Cardiac fibroblast (primary cell): ENCODE measurements around the gene BMP4.

Experiments used
- DNase-seq, 2 donors: peaks; one replicate each; pipeline versions ENCODE4 v3.0.0 to v3.0.0-alpha.2; 2010; ENCODE audit warnings: low read depth in 2 of 2
- H3K4me3 ChIP-seq, 2 donors: replicated peaks in 1 of 2; 1 replicate in 1 of 2; 2 replicates in 1 of 2; pipeline ENCODE4 v1.5.1; 2011; ENCODE audit warnings: low read depth in 2 of 2, low read length in 2 of 2, mild to moderate bottlenecking in 2 of 2, moderate library complexity in 1 of 2
- CTCF ChIP-seq: IDR thresholded peaks from one replicate; pipeline ENCODE4 v1.5.1; 2011; ENCODE audit warnings: low read depth, mild to moderate bottlenecking, low read length, inconsistent platforms

BMP4 gene

GRCh38 chr14:53946404-53947093 is 10.1 kb downstream of the BMP4 start:
- DNase-seq = no peak
- H3K4me3 ChIP-seq = no peak overlapping the region
- TF ChIP-seq CTCF = no peak

- TF ChIP-seq CTCF = no peak
- H3K4me3 ChIP-seq = no peak overlapping the region
- no peak for DNase-seq
These were observed 10.6 kb downstream of the BMP4 start for GRCh38 chr14:53946071-53946403.

- no peak overlapping the region for H3K4me3 ChIP-seq
- DNase-seq = peak in 1 of 2 donors; percentile 29
- no peak for TF ChIP-seq CTCF
These were observed 12.9 kb downstream of the BMP4 start for GRCh38 chr14:53943751-53944083.

- no peak for DNase-seq
- no peak for TF ChIP-seq CTCF
- H3K4me3 ChIP-seq = no peak overlapping the region
These were observed 13.5 kb downstream of the BMP4 start for GRCh38 chr14:53942970-53943750.

- no peak for TF ChIP-seq CTCF
- no peak for DNase-seq
- H3K4me3 ChIP-seq = no peak overlapping the region
These were observed 18.3 kb downstream of the BMP4 start for GRCh38 chr14:53938136-53938837.

GRCh38 chr14:53934778-53935414 is 21.7 kb downstream of the BMP4 start:
- no peak overlapping the region for H3K4me3 ChIP-seq
- no peak for DNase-seq
- TF ChIP-seq CTCF = no peak
